ENCODE data around the gene SVEP1.

The SVEP1 gene

GRCh38 chr9:110472111-110472510 lies 107.4 kb downstream of the SVEP1 start:
- Histone ChIP-seq H2BK12ac (ENCODE audit: low read length) (no peak overlapping the region), H3K14ac (ENCODE audit: low read length) (no peak overlapping the region), H3K27ac (replicated peaks; ENCODE audit: low read length) (no peak overlapping the region), H3K18ac (ENCODE audit: low read length) (no peak overlapping the region), H3K4ac (ENCODE audit: low read length) (no peak overlapping the region), H3K27me3 (ENCODE audit: control insufficient read depth in 3 of 3, insufficient read depth in 3 of 3, low read depth in 1 of 3, low read length in 3 of 3) (no peaks in the 10 kb centered on the region), H3K9ac (ENCODE audit: low read depth, low read length, poor library complexity) (no peak overlapping the region), H3K36me3 (replicated peaks in 1 of 2; ENCODE audit: control insufficient read depth in 2 of 2, insufficient read depth in 2 of 2, low read length in 2 of 2) (no peaks in the 10 kb centered on the region), H3K23ac (ENCODE audit: low read depth, low read length, poor library complexity) (no peak overlapping the region), H2AFZ (ENCODE audit: low read length) (no peak overlapping the region), H3K9me3 (replicated peaks in 1 of 2; ENCODE audit: control insufficient read depth in 2 of 2, insufficient read depth in 1 of 2, low read depth in 1 of 2, low read length in 2 of 2) (no peaks in the 10 kb centered on the region), H3K4me2 (ENCODE audit: insufficient read depth, low read length, poor library complexity, severe bottlenecking) (no peak overlapping the region), H3K79me1 (ENCODE audit: low read depth, low read length) (no peaks in the 10 kb centered on the region), H4K8ac (ENCODE audit: low read depth, low read length) (no peak overlapping the region), H3K4me1 (ENCODE audit: control insufficient read depth in 2 of 2, insufficient read depth in 1 of 2, low read depth in 1 of 2, low read length in 2 of 2) (peaks cover 0 to 4% of the 10 kb centered on the region in 2 donors), H4K91ac (ENCODE audit: low read depth, low read length, poor library complexity) (no peak overlapping the region), H2BK15ac (ENCODE audit: low read length) (no peak overlapping the region), H2BK5ac (ENCODE audit: low read length) (no peak overlapping the region), H3K4me3 (ENCODE audit: low read length in 2 of 2) (no peak overlapping the region), H2AK5ac (ENCODE audit: low read depth, low read length) (no peak overlapping the region), H2BK120ac (ENCODE audit: low read depth, low read length) (no peak overlapping the region)
- no peak for DNase-seq (ENCODE audit: low spot score)
- no CpG with 5 or more reads among the region's 6 CpGs for WGBS, 2 donors (ENCODE audit: extremely low coverage in 2 of 2, insufficient read length in 2 of 2, insufficient replicate concordance in 1 of 2)

GRCh38 chr9:110468950-110469349 lies 110.6 kb downstream of the SVEP1 start:
- H2BK15ac ChIP-seq (ENCODE audit: low read length) = no peak overlapping the region
- no peak for DNase-seq (ENCODE audit: low spot score)
- H3K4ac ChIP-seq (ENCODE audit: low read length) = no peak overlapping the region
- H2AK5ac ChIP-seq (ENCODE audit: low read depth, low read length) = no peak overlapping the region
- H2BK5ac ChIP-seq (ENCODE audit: low read length) = no peak overlapping the region
- no peak overlapping the region for H4K8ac ChIP-seq (ENCODE audit: low read depth, low read length)
- H3K4me1 ChIP-seq (ENCODE audit: control insufficient read depth in 2 of 2, insufficient read depth in 1 of 2, low read depth in 1 of 2, low read length in 2 of 2) = no peaks in the 10 kb centered on the region
- no peaks in the 10 kb centered on the region for H3K79me1 ChIP-seq (ENCODE audit: low read depth, low read length)
- H3K36me3 ChIP-seq (replicated peaks in 1 of 2; ENCODE audit: control insufficient read depth in 2 of 2, insufficient read depth in 2 of 2, low read length in 2 of 2) = no peaks in the 10 kb centered on the region
- no peak overlapping the region for H3K27ac ChIP-seq (replicated peaks; ENCODE audit: low read length)
- no peak overlapping the region for H3K14ac ChIP-seq (ENCODE audit: low read length)
- no CpG with 5 or more reads among the region's 5 CpGs for WGBS, 2 donors (ENCODE audit: extremely low coverage in 2 of 2, insufficient read length in 2 of 2, insufficient replicate concordance in 1 of 2)
- no peak overlapping the region for H3K18ac ChIP-seq (ENCODE audit: low read length)
- no peak overlapping the region for H4K91ac ChIP-seq (ENCODE audit: low read depth, low read length, poor library complexity)
- H3K23ac ChIP-seq (ENCODE audit: low read depth, low read length, poor library complexity) = no peak overlapping the region
- H3K9ac ChIP-seq (ENCODE audit: low read depth, low read length, poor library complexity) = no peak overlapping the region
- no peak overlapping the region for H3K4me2 ChIP-seq (ENCODE audit: insufficient read depth, low read length, poor library complexity, severe bottlenecking)
- H2BK120ac ChIP-seq (ENCODE audit: low read depth, low read length) = no peak overlapping the region
- H3K9me3 ChIP-seq (replicated peaks in 1 of 2; ENCODE audit: control insufficient read depth in 2 of 2, insufficient read depth in 1 of 2, low read depth in 1 of 2, low read length in 2 of 2) = no peaks in the 10 kb centered on the region
- H3K27me3 ChIP-seq (ENCODE audit: control insufficient read depth in 3 of 3, insufficient read depth in 3 of 3, low read depth in 1 of 3, low read length in 3 of 3) = no peaks in the 10 kb centered on the region
- no peak overlapping the region for H2BK12ac ChIP-seq (ENCODE audit: low read length)
- peak overlapping the region; percentile 15 for H2AFZ ChIP-seq (ENCODE audit: low read length)
- H3K4me3 ChIP-seq (ENCODE audit: low read length in 2 of 2) = no peak overlapping the region

GRCh38 chr9:110465190-110465589 lies 114.4 kb downstream of the SVEP1 start:
- Histone ChIP-seq H2BK120ac (ENCODE audit: low read depth, low read length) (no peak overlapping the region), H3K18ac (ENCODE audit: low read length) (no peak overlapping the region), H2AFZ (ENCODE audit: low read length) (no peak overlapping the region), H3K4me2 (ENCODE audit: insufficient read depth, low read length, poor library complexity, severe bottlenecking) (no peak overlapping the region), H2BK5ac (ENCODE audit: low read length) (no peak overlapping the region), H3K23ac (ENCODE audit: low read depth, low read length, poor library complexity) (no peak overlapping the region), H3K27me3 (ENCODE audit: control insufficient read depth in 3 of 3, insufficient read depth in 3 of 3, low read depth in 1 of 3, low read length in 3 of 3) (no peaks in the 10 kb centered on the region), H3K79me1 (ENCODE audit: low read depth, low read length) (no peaks in the 10 kb centered on the region), H3K9me3 (replicated peaks in 1 of 2; ENCODE audit: control insufficient read depth in 2 of 2, insufficient read depth in 1 of 2, low read depth in 1 of 2, low read length in 2 of 2) (no peaks in the 10 kb centered on the region), H2BK12ac (ENCODE audit: low read length) (no peak overlapping the region), H3K4ac (ENCODE audit: low read length) (no peak overlapping the region), H3K27ac (replicated peaks; ENCODE audit: low read length) (no peak overlapping the region), H2AK5ac (ENCODE audit: low read depth, low read length) (no peak overlapping the region), H3K9ac (ENCODE audit: low read depth, low read length, poor library complexity) (no peak overlapping the region), H4K91ac (ENCODE audit: low read depth, low read length, poor library complexity) (no peak overlapping the region), H2BK15ac (ENCODE audit: low read length) (no peak overlapping the region), H3K4me1 (ENCODE audit: control insufficient read depth in 2 of 2, insufficient read depth in 1 of 2, low read depth in 1 of 2, low read length in 2 of 2) (no peaks in the 10 kb centered on the region), H3K4me3 (ENCODE audit: low read length in 2 of 2) (no peak overlapping the region), H4K8ac (ENCODE audit: low read depth, low read length) (no peak overlapping the region), H3K14ac (ENCODE audit: low read length) (no peak overlapping the region), H3K36me3 (replicated peaks in 1 of 2; ENCODE audit: control insufficient read depth in 2 of 2, insufficient read depth in 2 of 2, low read length in 2 of 2) (no peaks in the 10 kb centered on the region)
- WGBS, 2 donors (ENCODE audit: extremely low coverage in 2 of 2, insufficient read length in 2 of 2, insufficient replicate concordance in 1 of 2) = no CpG with 5 or more reads among the region's 3 CpGs
- no peak for DNase-seq (ENCODE audit: low spot score)

GRCh38 chr9:110464321-110464720 lies 115.2 kb downstream of the SVEP1 start:
- Histone ChIP-seq H3K27ac (replicated peaks; ENCODE audit: low read length) (no peak overlapping the region), H3K4me3 (ENCODE audit: low read length in 2 of 2) (no peak overlapping the region), H2AK5ac (ENCODE audit: low read depth, low read length) (no peak overlapping the region), H3K4ac (ENCODE audit: low read length) (no peak overlapping the region), H3K36me3 (replicated peaks in 1 of 2; ENCODE audit: control insufficient read depth in 2 of 2, insufficient read depth in 2 of 2, low read length in 2 of 2) (no peaks in the 10 kb centered on the region), H2BK12ac (ENCODE audit: low read length) (no peak overlapping the region), H3K14ac (ENCODE audit: low read length) (no peak overlapping the region), H2AFZ (ENCODE audit: low read length) (peak overlapping the region; percentile 77), H3K79me1 (ENCODE audit: low read depth, low read length) (no peaks in the 10 kb centered on the region), H2BK120ac (ENCODE audit: low read depth, low read length) (no peak overlapping the region), H2BK15ac (ENCODE audit: low read length) (no peak overlapping the region), H4K8ac (ENCODE audit: low read depth, low read length) (no peak overlapping the region), H3K18ac (ENCODE audit: low read length) (no peak overlapping the region), H2BK5ac (ENCODE audit: low read length) (no peak overlapping the region), H3K9me3 (replicated peaks in 1 of 2; ENCODE audit: control insufficient read depth in 2 of 2, insufficient read depth in 1 of 2, low read depth in 1 of 2, low read length in 2 of 2) (no peaks in the 10 kb centered on the region), H3K27me3 (ENCODE audit: control insufficient read depth in 3 of 3, insufficient read depth in 3 of 3, low read depth in 1 of 3, low read length in 3 of 3) (no peaks in the 10 kb centered on the region), H3K4me1 (ENCODE audit: control insufficient read depth in 2 of 2, insufficient read depth in 1 of 2, low read depth in 1 of 2, low read length in 2 of 2) (no peaks in the 10 kb centered on the region), H3K23ac (ENCODE audit: low read depth, low read length, poor library complexity) (no peak overlapping the region), H3K4me2 (ENCODE audit: insufficient read depth, low read length, poor library complexity, severe bottlenecking) (no peak overlapping the region), H4K91ac (ENCODE audit: low read depth, low read length, poor library complexity) (no peak overlapping the region), H3K9ac (ENCODE audit: low read depth, low read length, poor library complexity) (no peak overlapping the region)
- no peak for DNase-seq (ENCODE audit: low spot score)
- WGBS, 2 donors (ENCODE audit: extremely low coverage in 2 of 2, insufficient read length in 2 of 2, insufficient replicate concordance in 1 of 2) = no CpG with 5 or more reads among the region's 1 CpG
